ELF-1 (cell line): ENCODE data around the gene DUSP2.
"Not testable (repeated sequence)": the region's sequence is repeated elsewhere in the genome, so short reads cannot be mapped to it uniquely, and the experiment has no call there.

Experiments
- DNase-seq: peaks from one replicate; pipeline ENCODE4 v3.0.0-alpha.2; 2016; ENCODE audit warnings: low read depth, low spot score

Gene DUSP2

DNA sequence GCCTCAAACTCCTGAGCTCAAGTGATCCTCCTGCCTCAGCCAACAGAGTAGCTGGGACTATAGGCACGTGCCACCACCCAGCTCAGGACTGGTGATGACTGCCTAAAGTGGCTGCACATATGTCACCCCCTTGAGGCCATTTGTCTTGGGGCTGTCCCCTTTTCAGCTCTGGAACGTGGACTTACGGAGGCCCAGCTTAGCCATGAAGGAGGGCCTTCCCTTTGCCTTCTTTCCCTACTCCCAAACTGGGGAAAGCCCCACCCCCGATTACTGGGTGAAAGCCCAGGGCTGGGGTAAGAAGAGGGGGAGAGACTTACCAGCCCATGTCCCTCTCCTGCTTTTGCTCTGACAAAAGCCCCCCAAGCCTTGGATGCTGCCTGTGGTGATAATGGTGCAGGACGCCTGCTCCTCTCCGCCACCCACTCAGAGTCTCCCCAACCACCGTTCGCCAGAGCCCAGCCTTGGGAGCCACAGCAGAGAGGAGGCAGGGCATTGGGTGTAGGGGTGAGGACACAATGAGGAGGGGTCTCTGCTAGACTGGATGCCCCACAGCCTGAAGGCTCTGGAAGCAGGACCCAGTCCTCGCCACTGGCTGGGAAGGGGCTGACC is 2.5 kb upstream of the DUSP2 start:
- no peak for DNase-seq

DNA sequence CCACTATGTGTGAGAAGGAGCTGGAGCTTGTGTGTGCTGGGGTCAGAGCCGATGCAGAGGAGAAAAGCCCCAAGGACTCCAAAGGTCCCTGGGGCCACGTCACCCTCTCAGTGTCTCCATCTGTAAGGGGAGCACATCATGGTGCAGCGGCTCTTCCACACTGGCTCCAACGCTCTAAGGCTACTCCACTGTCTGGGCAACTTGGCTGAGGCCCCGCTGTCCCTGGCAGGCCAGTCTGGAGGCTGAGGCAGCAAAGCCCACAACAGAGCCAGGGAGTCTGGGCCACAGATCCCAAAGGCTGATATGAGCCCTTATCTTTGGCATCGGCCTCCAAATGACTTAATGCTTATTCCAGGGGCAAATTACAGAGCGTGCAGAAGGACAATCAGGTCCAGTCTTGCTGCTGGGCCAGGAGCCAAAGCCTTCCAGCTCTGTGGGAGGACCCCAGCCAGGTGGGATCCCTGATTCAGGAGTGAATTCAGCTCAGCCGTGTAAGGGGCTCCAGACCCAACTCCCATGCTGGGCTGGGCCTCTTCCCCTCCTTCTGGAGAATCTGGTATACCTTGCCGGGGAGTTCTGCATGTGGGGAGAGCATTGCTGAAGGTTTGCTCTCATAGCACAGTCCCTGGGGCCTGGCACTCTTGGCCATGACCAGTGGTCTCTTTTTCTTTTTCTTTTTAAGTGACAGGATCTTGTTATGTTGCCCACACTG is 1.8 kb upstream of the DUSP2 start:
- DNase-seq: peak; percentile 64

DNA sequence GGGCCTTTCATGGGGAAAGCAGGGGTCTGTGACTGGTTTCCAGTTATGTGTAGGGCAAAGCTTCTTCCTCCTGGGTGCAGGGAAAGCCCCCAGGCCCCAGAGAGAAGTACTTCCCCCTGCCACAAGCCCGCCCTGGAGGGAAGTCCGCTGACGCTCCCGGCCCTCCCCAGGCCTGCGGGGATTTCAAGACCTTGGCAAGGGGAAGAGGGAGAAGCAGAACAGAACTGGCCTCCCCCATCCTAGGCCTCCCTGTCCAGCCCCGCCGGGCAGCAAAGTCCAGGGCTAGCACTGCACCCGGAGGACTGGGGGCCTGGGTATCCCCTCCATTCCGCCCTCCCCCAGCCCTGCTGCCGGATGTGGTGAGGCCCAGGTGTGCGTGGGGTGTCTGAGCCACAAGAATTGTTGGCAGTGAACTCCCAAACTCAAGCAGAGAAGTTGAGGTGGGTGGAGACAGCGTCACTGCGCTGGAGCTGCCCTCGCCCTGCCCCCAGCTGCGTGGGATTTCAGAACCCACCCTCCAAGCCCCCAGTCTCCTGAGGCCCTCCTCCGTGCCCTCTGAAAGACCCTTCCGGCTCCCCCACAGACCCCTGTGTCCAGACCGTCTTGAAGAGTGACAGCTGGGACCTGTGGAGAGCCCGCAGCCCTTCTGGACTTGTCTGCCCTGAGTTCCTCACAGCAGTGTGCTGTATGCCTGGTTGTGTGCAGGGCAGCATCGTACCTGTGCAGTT is 1.1 kb upstream of the DUSP2 start:
- peak; percentile 27 for DNase-seq

DNA sequence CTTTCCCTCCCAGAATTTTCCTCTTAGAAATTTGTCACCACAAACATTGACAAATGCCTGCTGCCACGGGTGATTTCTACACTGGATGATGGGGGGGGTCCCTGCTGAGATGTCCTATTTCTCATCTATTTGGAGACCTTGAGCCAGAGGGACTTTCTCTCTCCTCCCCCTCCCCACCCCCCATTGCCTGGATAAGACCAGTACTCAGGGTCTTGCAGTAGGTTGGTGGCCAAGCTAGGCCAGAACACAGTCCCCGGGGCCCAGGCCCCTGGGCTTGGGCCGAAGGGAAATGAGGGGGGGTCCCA is 560 bp upstream of the DUSP2 start:
- DNase-seq: no peak

DNA sequence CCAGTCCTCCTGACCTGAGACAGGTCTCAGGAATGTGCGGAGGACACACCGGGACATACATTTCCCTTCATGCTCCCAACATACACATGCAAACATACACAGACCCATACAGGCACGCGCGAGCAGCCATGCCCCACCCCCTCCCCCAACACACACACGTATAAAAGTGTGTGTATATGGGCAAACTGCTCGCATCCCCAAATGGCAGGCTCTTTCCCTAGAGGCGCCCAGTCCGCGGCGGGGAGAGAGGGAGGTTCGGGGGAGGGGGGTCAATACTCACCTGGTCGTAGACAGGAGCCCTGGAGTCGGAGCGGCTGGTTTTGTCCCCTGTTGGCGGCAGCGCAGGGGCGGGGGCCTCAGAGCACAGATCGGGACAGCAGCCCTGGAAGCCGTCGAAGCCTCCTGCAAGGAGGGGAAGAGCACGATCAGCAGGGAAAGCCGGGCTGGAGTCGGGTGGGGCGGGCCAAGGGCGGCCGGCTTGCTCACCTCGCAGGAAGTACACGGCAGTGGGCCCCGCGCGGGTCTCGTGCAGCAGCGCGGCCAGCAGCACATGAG is 682 bp downstream of the DUSP2 start:
- DNase-seq: peak; percentile 63

DNA sequence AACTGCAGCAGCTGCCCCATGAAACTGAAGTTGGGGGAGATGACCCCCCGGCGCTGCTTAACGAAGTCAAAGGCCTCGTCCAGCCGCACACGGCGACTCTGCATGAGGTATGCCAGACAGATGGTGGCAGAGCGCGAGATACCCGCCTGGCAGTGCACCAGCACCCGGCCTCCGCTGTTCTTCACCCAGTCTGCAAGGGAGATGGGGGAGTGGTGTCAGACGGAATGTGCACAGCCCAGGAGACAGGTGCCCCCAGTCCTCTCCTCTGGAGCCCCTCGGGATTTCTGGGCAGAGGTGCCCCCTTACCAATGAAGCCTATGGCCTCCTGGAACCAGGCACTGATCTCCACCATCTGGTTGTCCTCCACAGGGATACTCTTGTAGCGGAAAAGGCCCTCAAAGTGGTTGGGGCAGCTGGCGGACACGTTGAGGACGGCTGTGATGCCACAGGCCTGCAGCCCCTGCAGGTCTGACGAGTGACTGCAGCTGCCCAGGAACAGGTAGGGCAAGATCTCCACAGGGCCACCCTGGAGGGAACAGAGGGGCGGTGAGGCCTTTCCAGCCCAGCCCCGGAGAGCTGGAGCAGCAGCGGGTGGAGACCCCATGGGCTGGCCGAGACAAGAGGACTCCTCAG is 1.3 kb downstream of the DUSP2 start:
- peak; percentile 74 for DNase-seq

DNA sequence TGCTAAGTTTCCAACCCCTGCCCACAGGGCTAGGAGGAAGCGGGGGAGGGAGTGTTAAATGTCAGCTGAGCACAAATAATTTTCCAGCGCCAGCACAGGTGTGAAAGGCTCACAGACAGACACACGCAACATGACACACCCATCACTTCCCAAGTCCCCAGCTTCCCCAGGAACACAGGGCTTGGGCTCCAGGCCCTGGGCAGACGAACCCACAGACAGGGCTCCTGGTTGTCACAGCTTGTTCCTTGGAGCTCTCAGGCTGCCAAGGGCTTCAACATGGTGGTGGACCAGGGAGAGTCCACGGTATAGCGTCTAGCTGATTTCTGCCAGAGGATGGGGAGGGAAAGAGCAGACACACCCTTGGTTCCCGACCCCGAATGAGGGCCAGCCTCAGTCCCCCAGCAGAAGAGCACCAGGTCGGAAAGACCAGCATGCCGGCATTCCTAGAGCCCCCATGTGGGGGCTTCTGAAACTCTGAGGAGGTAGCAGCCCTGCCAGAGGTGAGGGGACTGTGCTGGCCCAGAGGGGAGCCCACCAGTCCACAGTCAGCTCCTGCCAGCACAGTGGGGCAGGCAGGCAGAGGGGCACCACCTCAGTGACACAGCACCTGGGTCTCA is 1.9 kb downstream of the DUSP2 start:
- DNase-seq: no peak

DNA sequence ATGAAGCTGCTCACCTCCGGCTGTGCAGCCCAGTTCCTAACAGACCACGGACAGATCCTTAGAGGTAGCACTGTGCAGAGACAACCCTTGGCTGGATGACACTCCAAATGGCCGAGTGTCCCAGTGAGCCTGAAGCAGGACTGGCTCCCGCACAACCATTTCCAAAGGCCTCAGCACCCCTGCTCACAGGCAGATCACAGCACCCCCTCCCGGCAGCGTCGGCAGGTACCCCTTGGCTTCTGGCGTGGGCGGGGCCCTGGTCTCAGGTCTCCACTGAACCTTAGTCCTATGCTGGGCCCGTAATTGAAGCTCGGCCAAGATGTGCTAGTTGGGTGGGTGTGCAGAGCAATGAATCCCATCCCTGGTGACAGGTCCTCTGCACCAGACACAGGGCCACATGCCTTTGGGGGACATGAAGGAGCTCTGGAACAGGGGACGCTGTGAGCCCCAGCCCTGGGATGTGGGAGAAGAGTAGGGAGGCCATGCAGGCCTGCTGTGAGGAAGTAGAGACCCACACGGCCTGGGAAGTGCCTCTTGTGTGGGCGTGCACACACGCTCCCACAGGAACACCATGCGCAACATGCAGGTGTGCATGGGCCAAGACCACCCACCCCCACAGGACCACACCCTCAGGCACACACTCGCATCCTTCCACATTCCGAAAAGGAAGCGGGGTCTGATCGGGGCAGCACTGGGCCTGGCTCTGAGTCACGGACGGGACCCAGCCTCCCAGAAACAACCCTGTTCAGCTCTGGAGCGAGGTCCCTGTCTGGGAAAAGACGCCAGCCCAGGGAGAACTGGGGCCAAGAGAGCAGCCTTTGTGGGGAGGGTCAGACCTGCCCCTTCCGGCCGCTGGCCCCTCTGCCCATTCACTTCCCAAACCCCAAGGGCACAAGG is 2.8 kb downstream of the DUSP2 start:
- DNase-seq: no peak

DNA sequence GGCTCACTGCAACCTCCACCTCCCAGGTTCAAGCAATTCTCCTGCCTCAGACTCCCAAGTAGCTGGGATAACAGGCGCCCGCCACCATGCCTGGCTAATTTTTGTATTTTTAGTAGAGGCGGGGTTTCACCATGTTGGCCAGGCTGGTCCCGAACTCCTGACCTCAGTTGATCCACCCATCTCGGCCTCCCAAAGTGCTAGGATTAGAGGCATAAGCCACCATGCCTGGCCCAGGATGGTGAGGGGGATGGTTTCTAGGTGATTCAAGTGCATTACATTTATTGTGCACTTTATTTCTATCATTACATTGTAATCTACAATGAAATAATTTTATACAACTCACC is 3.6 kb downstream of the DUSP2 start:
- DNase-seq: not testable (repeated sequence)

DNA sequence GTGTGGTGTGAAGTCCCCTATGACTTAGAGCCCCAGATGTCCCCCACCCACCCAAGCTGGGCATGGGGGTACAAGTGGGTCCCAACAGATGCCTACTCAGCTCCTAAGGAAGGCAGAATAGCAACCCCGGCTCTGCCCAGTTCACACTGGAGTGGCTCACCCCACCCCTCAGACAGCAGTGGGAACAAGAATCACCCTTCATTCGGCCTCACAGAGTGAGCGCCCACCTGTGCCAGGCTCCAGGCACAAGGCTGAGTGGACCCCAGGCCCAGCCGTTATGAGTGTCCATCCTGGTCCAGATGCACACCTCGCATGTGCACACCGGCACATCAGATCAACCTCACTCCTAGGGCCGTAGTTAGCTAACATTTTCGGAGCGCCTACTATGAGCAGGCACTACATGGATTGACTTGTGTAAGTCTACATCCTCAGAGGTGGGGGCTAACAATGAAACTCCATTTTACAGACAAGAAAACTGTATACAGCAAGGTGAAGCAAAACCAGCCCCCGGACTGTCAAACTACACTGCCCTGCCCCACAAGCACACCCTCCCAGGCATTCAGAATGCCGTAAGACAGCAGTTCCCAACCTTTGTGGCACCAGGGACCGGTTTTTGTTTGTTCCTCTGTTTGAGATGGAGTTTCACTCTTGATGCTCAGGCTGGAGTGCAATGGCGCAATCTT is 4.2 kb downstream of the DUSP2 start:
- no peak for DNase-seq

DNA sequence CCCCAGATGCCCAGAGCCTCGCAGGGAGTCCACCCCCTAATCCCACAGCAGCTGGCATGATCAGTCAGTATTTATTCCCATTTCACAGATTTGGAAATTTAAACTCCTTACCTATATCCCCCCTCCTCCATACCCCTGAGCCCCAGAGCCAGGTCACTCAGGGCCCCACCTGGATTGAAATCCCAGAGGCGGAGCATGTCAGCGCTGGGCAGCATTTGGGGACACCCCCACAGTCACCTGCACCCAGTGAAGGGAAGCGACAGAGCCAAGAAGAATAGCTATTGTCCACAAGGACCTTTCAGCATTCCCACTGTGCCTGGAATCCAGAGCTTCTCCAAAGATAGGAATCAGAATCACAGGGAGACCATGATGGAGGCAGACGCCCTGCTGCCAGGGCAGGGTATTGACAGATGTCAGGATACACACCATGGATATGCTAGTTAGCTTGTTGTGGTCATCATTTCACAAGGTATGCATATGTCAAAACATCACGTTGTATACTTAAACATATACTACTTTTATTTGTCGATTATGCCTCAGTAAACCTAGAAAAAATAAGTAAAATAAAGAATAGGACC is 6.0 kb downstream of the DUSP2 start:
- DNase-seq: no peak

DNA sequence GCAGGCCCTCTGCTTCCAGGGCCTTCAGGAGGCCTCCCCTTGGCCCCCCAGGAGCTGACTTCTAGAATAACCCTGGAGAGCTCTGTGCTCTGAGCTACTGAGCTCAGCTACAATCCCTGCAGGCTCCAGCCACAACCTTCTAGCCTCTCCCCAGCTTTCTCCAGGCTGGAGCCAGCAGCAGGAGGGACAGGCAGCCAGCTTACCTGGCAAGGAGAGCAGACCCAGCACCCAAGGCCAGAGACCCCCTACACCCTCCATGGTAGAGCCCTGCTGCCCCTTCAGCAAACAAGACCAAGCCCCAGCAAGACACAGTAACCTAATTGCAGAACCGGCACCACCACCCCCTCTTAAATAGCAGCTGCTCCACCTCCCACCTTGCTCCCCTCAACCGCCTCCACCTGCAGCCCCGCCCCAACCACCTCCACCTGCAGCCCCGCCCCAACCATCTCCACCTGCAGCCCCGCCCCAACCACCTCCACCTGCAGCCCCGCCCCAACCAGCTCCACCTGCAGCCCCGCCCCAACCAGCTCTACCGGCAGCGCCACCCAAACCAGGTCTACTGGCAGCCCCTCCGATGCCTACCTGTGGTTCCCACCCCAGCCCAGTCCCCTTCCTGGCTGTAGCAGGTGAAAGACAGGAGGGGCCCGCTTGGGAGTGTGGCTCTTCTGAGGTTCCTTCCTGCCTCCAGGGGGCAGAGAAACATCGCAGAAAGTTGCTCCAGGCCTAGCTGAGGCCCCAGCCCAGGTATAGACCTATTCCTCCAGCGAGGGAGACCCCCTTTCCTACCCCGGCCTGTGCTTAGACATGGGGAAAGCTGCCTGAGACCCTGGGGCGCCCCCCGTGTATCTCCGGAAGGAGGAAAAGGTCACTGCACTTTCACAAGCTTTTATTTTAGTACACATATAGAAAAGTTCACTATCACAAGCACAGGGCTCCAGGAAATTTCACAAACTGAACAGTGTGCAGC is 6.8 kb downstream of the DUSP2 start, which contains the start of gene ASTL:
TSS of gene ASTL (minus strand) at position 324 of the 967 bp plus-strand sequence. CDS start at position 258, 66 bp downstream.
- DNase-seq: peak; percentile 73

DNA sequence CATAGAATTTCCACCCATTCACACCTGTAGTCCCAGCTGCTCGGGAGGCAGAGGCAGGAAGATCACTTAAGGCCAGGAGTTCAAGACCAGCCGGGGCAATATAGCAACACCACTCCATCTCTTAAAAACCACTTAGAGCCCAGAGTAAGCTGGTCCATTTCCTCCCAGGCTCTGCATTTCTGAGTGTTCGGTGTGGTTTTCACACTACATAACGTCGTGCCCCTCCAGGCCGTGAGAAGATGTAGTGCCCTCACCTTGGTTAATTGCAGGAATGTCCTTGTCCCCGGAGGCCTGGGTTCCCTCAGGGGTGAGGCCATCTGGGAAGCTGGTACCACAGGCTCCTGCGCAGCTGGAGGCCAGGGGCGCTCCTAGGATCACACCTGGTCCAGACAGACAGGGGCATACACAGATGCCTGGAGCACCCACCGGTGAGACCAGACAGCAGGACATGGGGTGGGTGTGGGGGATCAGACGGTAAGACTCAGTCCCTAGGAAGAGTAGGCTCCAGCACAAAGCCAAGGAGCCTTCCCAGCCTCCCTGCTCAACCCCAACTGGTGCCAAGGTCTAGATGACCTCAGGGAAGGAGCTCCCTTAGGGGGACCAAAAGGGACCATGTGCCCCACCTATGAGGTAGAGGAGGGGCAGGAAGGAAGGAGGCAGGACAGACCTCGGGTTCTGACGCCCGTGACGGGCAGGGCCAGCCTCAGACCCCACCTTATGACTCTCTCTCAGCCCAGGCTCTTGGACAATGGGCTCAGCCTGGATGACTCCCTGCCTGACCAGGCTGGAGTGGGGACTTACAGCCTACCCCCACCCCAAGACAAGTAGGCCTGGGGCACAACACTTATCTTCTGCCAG is 7.7 kb downstream of the DUSP2 start:
- no peak for DNase-seq

DNA sequence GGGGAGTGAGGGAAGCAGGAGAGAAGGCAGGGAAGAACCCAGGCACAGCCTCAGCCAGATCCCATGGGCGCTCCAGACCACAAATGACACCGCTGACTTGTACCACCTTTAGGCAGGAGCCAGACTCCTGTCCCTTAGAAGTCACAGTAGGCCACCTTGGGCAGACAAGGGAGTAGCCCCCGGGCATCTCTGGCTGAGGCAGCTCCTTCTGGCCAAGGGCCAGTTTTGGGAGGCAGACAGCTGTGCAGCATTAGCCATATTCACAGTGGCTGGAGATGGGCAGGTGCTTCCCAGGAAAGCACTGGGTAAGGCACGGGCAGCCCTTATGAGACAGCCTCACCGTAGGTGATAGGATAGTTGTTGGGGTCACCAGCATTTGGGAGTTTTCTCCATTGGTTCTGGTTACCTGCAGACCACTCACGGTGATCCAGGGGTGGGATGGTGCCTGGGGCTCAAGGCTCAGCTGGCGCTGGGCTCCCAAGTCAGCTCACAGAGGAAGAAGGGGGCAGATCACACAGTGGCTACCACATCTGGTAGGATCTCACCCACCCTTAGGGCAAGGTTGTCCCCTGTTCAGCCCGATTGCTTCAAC is 9.0 kb downstream of the DUSP2 start:
- no peak for DNase-seq

DNA sequence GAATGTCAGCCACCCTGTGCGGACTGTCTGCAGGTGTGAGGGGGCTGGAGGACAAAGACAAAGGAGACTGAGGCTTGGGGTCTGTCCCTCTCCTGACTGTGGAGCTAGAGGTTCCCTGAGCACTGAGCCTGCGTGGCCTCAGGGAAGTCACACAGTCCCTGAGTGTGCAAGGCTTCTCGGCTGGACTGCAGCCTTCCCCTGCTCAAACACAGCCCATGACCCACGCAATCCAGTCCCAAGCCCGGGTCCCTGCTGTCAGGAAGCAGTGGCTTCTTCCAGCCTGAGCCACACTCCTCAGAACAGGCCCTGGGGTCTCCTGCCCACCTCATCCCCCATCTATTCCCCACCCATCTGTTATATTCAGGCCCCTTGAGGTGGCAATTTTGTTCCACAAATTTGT is 9.6 kb downstream of the DUSP2 start:
- no peak for DNase-seq

DNA sequence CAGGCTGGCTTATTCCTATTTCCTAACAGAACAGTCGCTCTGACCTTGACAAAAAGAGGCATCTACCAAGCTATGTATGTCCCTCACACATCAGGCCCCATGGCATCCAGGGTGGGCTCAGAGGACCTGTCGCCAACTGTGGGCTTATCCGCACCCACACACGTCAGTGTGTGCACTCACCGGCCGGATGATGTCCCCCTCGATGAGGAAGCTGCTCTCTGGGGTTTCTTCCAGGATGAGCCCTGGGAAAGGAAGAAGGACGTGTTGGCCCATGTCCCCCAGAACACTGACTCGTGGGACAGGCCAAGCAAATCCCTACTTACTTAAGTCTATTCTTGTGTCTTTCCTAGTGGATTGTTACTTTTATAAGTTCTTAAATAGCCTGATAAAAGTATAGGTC is 10.1 kb downstream of the DUSP2 start:
- no peak for DNase-seq

DNA sequence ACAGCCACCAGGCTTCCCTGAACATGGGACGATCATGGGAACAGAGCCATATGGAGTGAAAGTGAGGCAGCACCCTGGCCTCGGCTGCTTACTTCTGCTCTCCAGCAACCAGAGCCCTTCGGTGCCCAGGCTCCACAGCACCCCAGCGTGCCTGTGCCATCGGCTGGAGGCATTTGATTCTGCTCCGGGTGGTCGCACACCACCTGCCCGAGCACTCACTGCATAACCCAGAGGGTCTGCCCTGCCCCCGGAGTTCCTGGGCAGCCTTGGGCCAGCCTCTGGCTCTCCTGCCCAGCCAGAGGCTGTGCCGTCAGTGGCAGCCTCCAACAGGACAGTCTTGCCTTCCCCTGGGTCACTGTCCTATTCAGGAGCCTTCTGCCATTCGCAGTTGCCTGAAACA is 10.8 kb downstream of the DUSP2 start:
- no peak for DNase-seq
